ENCODE measurements around the gene CAPN3.

The CAPN3 gene

DNA sequence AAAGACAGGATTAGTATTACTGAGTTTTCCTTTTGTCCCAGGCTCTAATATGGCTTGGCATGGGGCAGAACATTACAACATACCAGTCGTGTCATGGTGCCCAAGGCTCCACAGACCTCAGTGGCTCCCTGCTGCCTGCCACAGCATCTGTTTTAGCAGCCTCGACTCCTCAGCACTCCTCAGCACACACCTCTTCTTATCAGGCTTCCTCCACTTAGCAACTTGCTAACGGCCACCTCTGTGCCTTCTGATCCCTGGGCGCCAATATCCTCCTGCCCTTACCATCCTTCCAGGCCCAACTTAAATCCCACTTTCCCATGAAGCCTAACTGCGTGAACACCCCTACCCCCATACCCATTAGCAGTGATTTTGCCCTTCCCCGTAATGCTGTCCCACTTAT is 6.2 kb upstream of the CAPN3 start:
- TF ChIP-seq YY1 (IDR thresholded peaks at IDR 0.05; ENCODE audit: low read depth) (no peak), USF1 (IDR thresholded peaks at IDR 0.05) (no peak), TEAD4 (IDR thresholded peaks at IDR 0.05) (no peak), NFIC (IDR thresholded peaks at IDR 0.05) (no peak), TAF1 (IDR thresholded peaks at IDR 0.05; ENCODE audit: low read depth) (no peak), TCF12 (IDR thresholded peaks at IDR 0.05; ENCODE audit: low read depth) (no peak), RAD21 (IDR thresholded peaks at IDR 0.05; ENCODE audit: low read depth) (no peak), CEBPB (IDR thresholded peaks at IDR 0.05) (no peak), EGR1 (IDR thresholded peaks at IDR 0.05) (no peak), CREB1 (IDR thresholded peaks at IDR 0.05; ENCODE audit: low read depth) (no peak), FOXM1 (IDR thresholded peaks at IDR 0.05; ENCODE audit: borderline replicate concordance, low read depth) (no peak), EP300 (IDR thresholded peaks at IDR 0.05; ENCODE audit: borderline replicate concordance) (no peak), ZBTB7A (IDR thresholded peaks at IDR 0.05; ENCODE audit: low read depth) (no peak)
- TF ChIP-seq, protein P1, sequence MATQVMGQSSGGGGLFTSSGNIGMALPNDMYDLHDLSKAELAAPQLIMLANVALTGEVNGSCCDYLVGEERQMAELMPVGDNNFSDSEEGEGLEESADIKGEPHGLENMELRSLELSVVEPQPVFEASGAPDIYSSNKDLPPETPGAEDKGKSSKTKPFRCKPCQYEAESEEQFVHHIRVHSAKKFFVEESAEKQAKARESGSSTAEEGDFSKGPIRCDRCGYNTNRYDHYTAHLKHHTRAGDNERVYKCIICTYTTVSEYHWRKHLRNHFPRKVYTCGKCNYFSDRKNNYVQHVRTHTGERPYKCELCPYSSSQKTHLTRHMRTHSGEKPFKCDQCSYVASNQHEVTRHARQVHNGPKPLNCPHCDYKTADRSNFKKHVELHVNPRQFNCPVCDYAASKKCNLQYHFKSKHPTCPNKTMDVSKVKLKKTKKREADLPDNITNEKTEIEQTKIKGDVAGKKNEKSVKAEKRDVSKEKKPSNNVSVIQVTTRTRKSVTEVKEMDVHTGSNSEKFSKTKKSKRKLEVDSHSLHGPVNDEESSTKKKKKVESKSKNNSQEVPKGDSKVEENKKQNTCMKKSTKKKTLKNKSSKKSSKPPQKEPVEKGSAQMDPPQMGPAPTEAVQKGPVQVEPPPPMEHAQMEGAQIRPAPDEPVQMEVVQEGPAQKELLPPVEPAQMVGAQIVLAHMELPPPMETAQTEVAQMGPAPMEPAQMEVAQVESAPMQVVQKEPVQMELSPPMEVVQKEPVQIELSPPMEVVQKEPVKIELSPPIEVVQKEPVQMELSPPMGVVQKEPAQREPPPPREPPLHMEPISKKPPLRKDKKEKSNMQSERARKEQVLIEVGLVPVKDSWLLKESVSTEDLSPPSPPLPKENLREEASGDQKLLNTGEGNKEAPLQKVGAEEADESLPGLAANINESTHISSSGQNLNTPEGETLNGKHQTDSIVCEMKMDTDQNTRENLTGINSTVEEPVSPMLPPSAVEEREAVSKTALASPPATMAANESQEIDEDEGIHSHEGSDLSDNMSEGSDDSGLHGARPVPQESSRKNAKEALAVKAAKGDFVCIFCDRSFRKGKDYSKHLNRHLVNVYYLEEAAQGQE (IDR thresholded peaks at IDR 0.05; ENCODE audit: low read depth): no peak
- TF ChIP-seq, protein P2, sequence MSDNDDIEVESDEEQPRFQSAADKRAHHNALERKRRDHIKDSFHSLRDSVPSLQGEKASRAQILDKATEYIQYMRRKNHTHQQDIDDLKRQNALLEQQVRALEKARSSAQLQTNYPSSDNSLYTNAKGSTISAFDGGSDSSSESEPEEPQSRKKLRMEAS (IDR thresholded peaks at IDR 0.05): no peak

DNA sequence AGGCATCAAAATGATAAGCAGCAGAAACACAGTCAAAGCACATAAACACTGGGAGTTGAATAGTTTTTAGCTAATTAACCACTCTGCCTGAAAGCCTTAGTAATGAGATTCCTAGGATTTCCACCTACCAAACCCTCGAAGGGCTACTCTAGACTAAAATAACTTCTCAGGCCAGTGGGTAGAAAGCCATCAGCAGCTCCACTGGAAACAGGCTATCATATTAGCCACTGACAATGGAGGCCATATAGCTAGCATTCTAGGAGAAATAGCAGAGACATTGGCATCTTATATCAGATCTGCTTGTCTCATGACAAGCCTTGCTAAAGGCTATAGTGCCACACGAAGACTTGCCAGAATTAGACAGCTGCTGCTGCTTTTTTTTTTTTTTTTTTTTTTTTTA is 4.5 kb upstream of the CAPN3 start:
- TF ChIP-seq FOXM1 (IDR thresholded peaks at IDR 0.05; ENCODE audit: borderline replicate concordance, low read depth) (no peak), CREB1 (IDR thresholded peaks at IDR 0.05; ENCODE audit: low read depth) (no peak), USF1 (IDR thresholded peaks at IDR 0.05) (no peak), TAF1 (IDR thresholded peaks at IDR 0.05; ENCODE audit: low read depth) (no peak), NFIC (IDR thresholded peaks at IDR 0.05) (no peak), YY1 (IDR thresholded peaks at IDR 0.05; ENCODE audit: low read depth) (no peak), RAD21 (IDR thresholded peaks at IDR 0.05; ENCODE audit: low read depth) (no peak), EP300 (IDR thresholded peaks at IDR 0.05; ENCODE audit: borderline replicate concordance) (no peak), TEAD4 (IDR thresholded peaks at IDR 0.05) (no peak), TCF12 (IDR thresholded peaks at IDR 0.05; ENCODE audit: low read depth) (no peak), CEBPB (IDR thresholded peaks at IDR 0.05) (no peak), EGR1 (IDR thresholded peaks at IDR 0.05) (no peak), ZBTB7A (IDR thresholded peaks at IDR 0.05; ENCODE audit: low read depth) (no peak)
- TF ChIP-seq, protein P2 (IDR thresholded peaks at IDR 0.05): no peak
- TF ChIP-seq, protein P1 (IDR thresholded peaks at IDR 0.05; ENCODE audit: low read depth): no peak

DNA sequence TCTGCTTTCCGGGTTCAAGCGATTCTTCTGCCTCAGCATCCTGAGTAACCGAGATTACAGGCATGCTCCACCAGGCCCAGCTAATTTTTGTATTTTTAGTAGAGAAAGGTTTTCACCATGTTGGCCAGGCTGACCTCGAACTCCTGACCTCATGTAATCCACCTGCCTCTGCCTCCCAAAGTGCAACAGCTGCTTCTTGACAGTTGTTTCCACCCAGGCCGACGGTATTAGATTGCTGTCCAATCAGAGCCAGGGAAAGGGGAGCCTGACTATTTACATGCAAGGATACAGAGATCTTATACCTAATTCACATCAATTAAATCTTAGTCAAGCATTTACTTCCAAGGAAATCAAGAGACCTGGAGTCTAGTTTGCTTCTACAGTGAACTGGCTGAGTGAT is 4.0 kb upstream of the CAPN3 start:
- TF ChIP-seq YY1 (IDR thresholded peaks at IDR 0.05; ENCODE audit: low read depth) (no peak), EP300 (IDR thresholded peaks at IDR 0.05; ENCODE audit: borderline replicate concordance) (no peak), CREB1 (IDR thresholded peaks at IDR 0.05; ENCODE audit: low read depth) (no peak), USF1 (IDR thresholded peaks at IDR 0.05) (no peak), TCF12 (IDR thresholded peaks at IDR 0.05; ENCODE audit: low read depth) (no peak), NFIC (IDR thresholded peaks at IDR 0.05) (no peak), RAD21 (IDR thresholded peaks at IDR 0.05; ENCODE audit: low read depth) (no peak), TAF1 (IDR thresholded peaks at IDR 0.05; ENCODE audit: low read depth) (no peak), ZBTB7A (IDR thresholded peaks at IDR 0.05; ENCODE audit: low read depth) (no peak), FOXM1 (IDR thresholded peaks at IDR 0.05; ENCODE audit: borderline replicate concordance, low read depth) (no peak), TEAD4 (IDR thresholded peaks at IDR 0.05) (no peak), CEBPB (IDR thresholded peaks at IDR 0.05) (no peak), EGR1 (IDR thresholded peaks at IDR 0.05) (no peak)
- TF ChIP-seq, protein P1 (IDR thresholded peaks at IDR 0.05; ENCODE audit: low read depth): no peak
- TF ChIP-seq, protein P2 (IDR thresholded peaks at IDR 0.05): no peak

Data from Ishikawa (cell line).